H1 (cell line): ENCODE results near the gene PCDHA11. TPM values are rescaled to one million over a fixed set of nuclear protein-coding genes. Genes with fewer than 3 reads are reported as not detected.

Experiments
- CTCF ChIA-PET: fragments of 300-600 bp; sonication (Branson Sonifier 250); formaldehyde crosslinking; loops from one replicate; lab custom pipeline; 2021; ENCODE audit not compliant: partially characterized antibody; lab: Charles Lee
- POLR2A ChIA-PET: fragments of 300-600 bp; sonication (Branson Sonifier 250); formaldehyde crosslinking; loops from one replicate; lab custom pipeline; 2021; ENCODE audit warnings: inconsistent platforms; ENCODE audit not compliant: partially characterized antibody; lab: Charles Lee
- DNase-seq, 2 experiments: peaks; one replicate each; pipeline versions ENCODE4 v3.0.0 to v3.0.0-alpha.2; 2010 to 2022; ENCODE audit warnings: low spot score in 2 of 2, low read depth in 1 of 2, mixed read lengths in 1 of 2
- FAIRE-seq: peaks from 2 replicates; lab custom pipeline; 2011; peaks lifted over from hg19 to GRCh38; lab: Jason Lieb, UNC
- H2AFZ ChIP-seq: 2 replicates; pipeline ENCODE4 v1.8.1; 2012; ENCODE audit warnings: low read length, inconsistent platforms
- H2AK5ac ChIP-seq: 2 replicates; pipeline ENCODE4 v1.6.1; 2013; ENCODE audit warnings: low read depth, low read length
- H2BK120ac ChIP-seq: replicated peaks from 2 replicates; pipeline ENCODE3; 2013; ENCODE audit warnings: low read depth, low read length, inconsistent platforms
- H2BK12ac ChIP-seq: 2 replicates; pipeline ENCODE4 v1.6.1; 2013; ENCODE audit warnings: low read depth, low read length
- H2BK15ac ChIP-seq: 2 replicates; pipeline ENCODE4 v1.6.1; 2013; ENCODE audit warnings: low read length
- H2BK20ac ChIP-seq: 2 replicates; pipeline ENCODE4 v1.6.1; 2013; ENCODE audit warnings: low read length
- H2BK5ac ChIP-seq: 2 replicates; pipeline ENCODE4 v1.6.1; 2013; ENCODE audit warnings: low read depth, low read length
- H3K14ac ChIP-seq: 2 replicates; pipeline ENCODE4 v1.6.1; 2013; ENCODE audit warnings: inconsistent platforms; ENCODE audit not compliant: insufficient read length
- H3K18ac ChIP-seq: 2 replicates; pipeline ENCODE4 v1.6.1; 2013; ENCODE audit warnings: low read length; ENCODE audit errors: extremely low read depth
- H3K23ac ChIP-seq: 2 replicates; pipeline ENCODE4 v1.6.1; 2013; ENCODE audit warnings: inconsistent platforms; ENCODE audit not compliant: insufficient read length
- H3K23me2 ChIP-seq: 2 replicates; pipeline ENCODE4 v1.6.1; 2013; ENCODE audit warnings: low read depth, low read length
- H3K27ac ChIP-seq: 2 replicates; pipeline ENCODE4 v1.6.1; 2011; ENCODE audit warnings: low read depth, low read length, inconsistent platforms
- H3K27me3 ChIP-seq, 4 experiments: replicated peaks in 1 of 4; 1 replicate in 1 of 4; 2 replicates in 3 of 4; pipeline versions ENCODE4 v1.6.1 to v1.8.1; 2011 to 2013; ENCODE audit warnings: low read length in 3 of 4, mild to moderate bottlenecking in 3 of 4, inconsistent platforms in 2 of 4, mixed read lengths in 2 of 4, moderate library complexity in 1 of 4; ENCODE audit not compliant: control insufficient read depth in 3 of 4, insufficient read depth in 3 of 4; ENCODE audit errors: extremely low read depth in 1 of 4
- H3K36me3 ChIP-seq, 4 experiments: 2 replicates each; pipeline versions ENCODE4 v1.6.1 to v1.8.1; 2011 to 2013; ENCODE audit warnings: mild to moderate bottlenecking in 4 of 4, low read length in 3 of 4, moderate library complexity in 2 of 4, control low read depth in 1 of 4, inconsistent platforms in 1 of 4; ENCODE audit not compliant: insufficient read depth in 4 of 4, control insufficient read depth in 2 of 4
- H3K4ac ChIP-seq: replicated peaks from 2 replicates; pipeline ENCODE3; 2013; ENCODE audit warnings: low read length, low read depth, mixed read lengths, inconsistent platforms; ENCODE audit not compliant: insufficient read length
- H3K4me1 ChIP-seq, 4 experiments: replicated peaks in 1 of 4; 1 replicate in 1 of 4; 2 replicates in 3 of 4; pipeline versions ENCODE4 v1.6.1 to v1.8.1; 2011 to 2013; ENCODE audit warnings: low read length in 3 of 4, inconsistent platforms in 2 of 4, mixed read lengths in 1 of 4; ENCODE audit not compliant: insufficient read depth in 4 of 4, control insufficient read depth in 3 of 4
- H3K4me2 ChIP-seq, 2 experiments: 2 replicates each; pipeline versions ENCODE4 v1.6.1 to v1.8.1; 2011 to 2013; ENCODE audit warnings: low read depth in 2 of 2, low read length in 2 of 2, control low read depth in 1 of 2, inconsistent platforms in 1 of 2, mild to moderate bottlenecking in 1 of 2; ENCODE audit not compliant: insufficient read depth in 1 of 2
- H3K4me3 ChIP-seq, 4 experiments: fragments of 200-600, 300-600 bp in 1 of 4; sonication (generic), shearing (Covaris generic), sonication (Bioruptor Twin) in 1 of 4; 2 replicates each; pipeline versions ENCODE4 v1.5.1 to v1.8.1; 2011 to 2016; ENCODE audit warnings: low read length in 4 of 4, low read depth in 3 of 4, control low read depth in 2 of 4, inconsistent platforms in 2 of 4, mild to moderate bottlenecking in 2 of 4, mixed read lengths in 1 of 4, moderate library complexity in 1 of 4; ENCODE audit not compliant: insufficient read depth in 2 of 4; ENCODE audit errors: extremely low read depth in 1 of 4
- H3K56ac ChIP-seq: replicated peaks from 2 replicates; pipeline ENCODE3; 2013; ENCODE audit warnings: low read depth, mild to moderate bottlenecking, mixed read lengths, low read length, inconsistent platforms; ENCODE audit not compliant: insufficient read length
- H3K79me1 ChIP-seq: 2 replicates; pipeline ENCODE4 v1.6.1; 2013; ENCODE audit warnings: low read depth, low read length, control low read depth
- H3K79me2 ChIP-seq, 2 experiments: 2 replicates each; pipeline versions ENCODE4 v1.6.1 to v1.8.1; 2012 to 2013; ENCODE audit warnings: low read length in 2 of 2, mild to moderate bottlenecking in 2 of 2, inconsistent platforms in 1 of 2; ENCODE audit not compliant: insufficient read depth in 2 of 2, control insufficient read depth in 1 of 2
- H3K9ac ChIP-seq, 4 experiments: replicated peaks in 1 of 4; 1 replicate in 1 of 4; 2 replicates in 3 of 4; pipeline versions ENCODE4 v1.6.1 to v1.8.1; 2011 to 2013; ENCODE audit warnings: low read depth in 3 of 4, low read length in 3 of 4, control low read depth in 2 of 4, mild to moderate bottlenecking in 2 of 4, moderate library complexity in 2 of 4, inconsistent platforms in 1 of 4; ENCODE audit errors: extremely low read depth in 1 of 4
- H3K9me3 ChIP-seq, 2 experiments: 2 replicates each; pipeline versions ENCODE4 v1.6.1 to v1.8.1; 2012 to 2013; ENCODE audit warnings: mild to moderate bottlenecking in 2 of 2, moderate library complexity in 2 of 2, control low read depth in 1 of 2, inconsistent platforms in 1 of 2, low read depth in 1 of 2, low read length in 1 of 2, mixed read lengths in 1 of 2; ENCODE audit not compliant: insufficient read depth in 2 of 2
- H4K20me1 ChIP-seq, 2 experiments: replicated peaks in 1 of 2; 2 replicates each; pipeline versions ENCODE3 to v1.8.1; 2011 to 2013; ENCODE audit warnings: inconsistent platforms in 2 of 2, low read length in 2 of 2, mild to moderate bottlenecking in 1 of 2; ENCODE audit not compliant: insufficient read depth in 2 of 2, control insufficient read depth in 1 of 2
- H4K5ac ChIP-seq: 2 replicates; pipeline ENCODE4 v1.6.1; 2013; ENCODE audit warnings: low read length, low read depth, mixed read lengths, inconsistent platforms; ENCODE audit not compliant: insufficient read length
- H4K8ac ChIP-seq: 2 replicates; pipeline ENCODE4 v1.8.0; 2013; ENCODE audit warnings: mild to moderate bottlenecking, moderate library complexity, low read length, inconsistent platforms; ENCODE audit not compliant: insufficient read depth; ENCODE audit errors: extremely low read depth
- H4K91ac ChIP-seq: replicated peaks from 2 replicates; pipeline ENCODE3; 2013; ENCODE audit warnings: low read length, mixed read lengths, inconsistent platforms; ENCODE audit not compliant: insufficient read length
- ASH2L ChIP-seq: fragments of 200-600, 300-600 bp; sonication (generic); IDR thresholded peaks from one replicate; pipeline ENCODE4 v1.7.1; 2017; ENCODE audit warnings: low read length
- BRCA1 ChIP-seq: IDR thresholded peaks from 2 replicates; pipeline ENCODE4 v1.6.1; 2012; ENCODE audit warnings: low read depth, low read length, improper control_type of control experiment
- CREB1 ChIP-seq: IDR thresholded peaks from 2 replicates; pipeline ENCODE4 v1.6.1; 2012; ENCODE audit warnings: inconsistent platforms
- E2F6 ChIP-seq: IDR thresholded peaks from 2 replicates; pipeline ENCODE4 v1.6.1; 2012; ENCODE audit warnings: inconsistent platforms
- HDAC2 ChIP-seq, 2 experiments: fragments of 300-600 bp in 1 of 2; sonication (generic) in 1 of 2; IDR thresholded peaks; 2 replicates each; pipeline ENCODE4 v1.6.1; 2011 to 2012; ENCODE audit warnings: low read depth in 2 of 2, low read length in 2 of 2, mild to moderate bottlenecking in 2 of 2, moderate library complexity in 2 of 2, borderline replicate concordance in 1 of 2, inconsistent platforms in 1 of 2
- POLR2A ChIP-seq, 2 experiments: IDR thresholded peaks; 1 replicate in 1 of 2; 2 replicates in 1 of 2; pipeline ENCODE4 v1.6.1; 2011; ENCODE audit warnings: low read depth in 2 of 2, low read length in 2 of 2, mild to moderate bottlenecking in 2 of 2; ENCODE audit errors: control extremely low read depth in 1 of 2
- TAF1 ChIP-seq: IDR thresholded peaks from 2 replicates; pipeline ENCODE4 v1.6.1; 2011; ENCODE audit warnings: mild to moderate bottlenecking, low read depth, low read length
- TCF12 ChIP-seq: IDR thresholded peaks from 2 replicates; pipeline ENCODE4 v1.6.1; 2011; ENCODE audit warnings: low read depth, mild to moderate bottlenecking, low read length
- WGBS, 2 experiments: shearing (Covaris generic) in 1 of 2; methylation state at CpG; one replicate each; pipeline versions ENCODE4 v1.1.6 to v1.1.7; 2013 to 2015; ENCODE audit warnings: low lambda C conversion rate in 2 of 2, mixed read lengths in 2 of 2, inconsistent platforms in 1 of 2, low coverage in 1 of 2, missing lambda C conversion rate in 1 of 2; ENCODE audit not compliant: insufficient replicate concordance in 2 of 2, insufficient coverage in 1 of 2, insufficient read length in 1 of 2; ENCODE audit errors: extremely low coverage in 1 of 2, missing lambda C conversion rate in 1 of 2; 5-methylcytosine and 5-hydroxymethylcytosine counted together
- polyA plus RNA-seq, 7 experiments: library from polyadenylated mRNA; depleted of rRNA in 3 of 7; stranded (reverse) in 5 of 7; unstranded in 2 of 7; fragments of >200 nt in 5 of 7; fragments of 200-250 nt in 2 of 7; gene quantifications; 1 replicate in 5 of 7; 2 replicates in 1 of 7; 4 replicates in 1 of 7; pipeline versions ENCODE4 v1.2.1 to v1.2.3, GENCODE V29; 2011 to 2013; ENCODE audit warnings: missing spikeins in 2 of 7, mixed read lengths in 2 of 7
- total RNA-seq: library from RNA; stranded (reverse); fragmentation: NEBNext Ultra II Directional; extraction: Animal tissue kit (Norgen Biotek cat#: 25700); gene quantifications from 2 replicates; pipeline ENCODE4 v1.2.1, GENCODE V29; 2021

PCDHA11 gene
- total and polyA plus RNA-seq, 2 of the 8 experiments (the other 6 are each of a cell fraction or from before 2014, with no cell fraction given) = 4.7 to 6.6 TPM

- no peaks in the 10 kb centered on the region; the same call in 1 of the 2 replicates for H3K79me1 ChIP-seq
- H3K56ac ChIP-seq = no peak overlapping the region
- no peak overlapping the region for H4K8ac ChIP-seq
- peak overlapping the region; percentile 43; the same call in 1 of the 2 replicates for H2BK20ac ChIP-seq
- no peaks in the 10 kb centered on the region for H3K23me2 ChIP-seq
- H3K23ac ChIP-seq = no peak overlapping the region
- H2BK15ac ChIP-seq = no peak overlapping the region
- no peak overlapping the region for H2AK5ac ChIP-seq
- H3K36me3 ChIP-seq = peaks cover 0 to 5% (median 0%) of the 10 kb centered on the region in 4 experiments; a peak in 1 of 8 replicates
- peaks cover 0 to 5% of the 10 kb centered on the region in 2 experiments for H4K20me1 ChIP-seq
- H3K4ac ChIP-seq = no peak overlapping the region
- no peaks in the 10 kb centered on the region for H3K4me1 ChIP-seq
- ChIA-PET POLR2A (interaction anchor here (0.7 to 2.7 kb wide), 2 partner anchors 42 to 157 kb away, joined by 3 to 17 read pairs; partner anchors contain the start of gene PCDHAC1), CTCF (interaction anchor here (0.6 to 7.5 kb wide), 23 partner anchors 10 to 299 kb away, joined by 3 to 95 read pairs (median 6); partner anchors contain the start of genes PCDHA4, PCDHA6, PCDHAC1 and PCDHAC2)
- H3K4me3 ChIP-seq = no peak overlapping the region
- H3K9ac ChIP-seq = no peak overlapping the region
- WGBS, 2 experiments = 96% methylated on average over 27 of the region's 41 CpGs; no CpG with 5 or more reads in 1 of the 2 experiments
- no peak overlapping the region for H3K27ac ChIP-seq
- TF ChIP-seq TAF1 (no peak), BRCA1 (no peak), POLR2A (IDR thresholded peaks at IDR 0.05; ENCODE audit: control extremely low read depth in 1 of 2, low read depth in 2 of 2, low read length in 2 of 2) (no peak), CREB1 (no peak), HDAC2 (IDR thresholded peaks at IDR 0.05; ENCODE audit: borderline replicate concordance in 1 of 2, low read depth in 2 of 2, low read length in 2 of 2) (no peak), ASH2L (no peak), TCF12 (no peak), E2F6 (no peak)
- no peak overlapping the region; a peak in 1 of 4 replicates for H3K4me2 ChIP-seq
- DNase-seq (no peak), FAIRE-seq (no peak)
- H3K27me3 ChIP-seq = no peaks in the 10 kb centered on the region
- no peak overlapping the region for H2BK120ac ChIP-seq
- H2AFZ ChIP-seq = no peak overlapping the region
- H3K18ac ChIP-seq = no peak overlapping the region
- H4K5ac ChIP-seq = no peak overlapping the region
- no peak overlapping the region for H3K14ac ChIP-seq
- no peaks in the 10 kb centered on the region; a peak in 1 of 4 replicates for H3K79me2 ChIP-seq
- no peak overlapping the region for H4K91ac ChIP-seq
- H2BK5ac ChIP-seq = no peak overlapping the region
- H3K9me3 ChIP-seq = no peaks in the 10 kb centered on the region; a peak in 1 of 4 replicates
- H2BK12ac ChIP-seq = no peak overlapping the region
Measured at GRCh38 chr5:140883373-140883772, 14.6 kb downstream of the PCDHA11 start.
